OCI-LY7 (cell line): ENCODE results near the gene LTB. TPM values are rescaled to one million over a fixed set of nuclear protein-coding genes. Genes with fewer than 3 reads are reported as not detected.
"Not testable (repeated sequence)": the region's sequence is repeated elsewhere in the genome, so short reads cannot be mapped to it uniquely, and the experiment has no call there.

Source experiments
- BruUV-seq: library from RNA; stranded (reverse); fragments of 400-500 nt; replicated peaks from 2 replicates; lab custom pipeline; 2021; lab: Mats Ljungman, UMichigan
- CTCF ChIA-PET: fragments of 300-600 bp; sonication (Branson Sonifier 250); formaldehyde crosslinking; loops from one replicate; lab custom pipeline; 2022; ENCODE audit warnings: antibody characterized with exemption; ENCODE audit not compliant: unreplicated experiment; lab: Charles Lee
- POLR2A ChIA-PET: fragments of 300-600 bp; sonication (Branson Sonifier 250); formaldehyde crosslinking; loops from one replicate; lab custom pipeline; 2022; ENCODE audit warnings: antibody characterized with exemption; lab: Charles Lee
- DNase-seq: peaks from one replicate; pipeline ENCODE4 v3.0.0-alpha.2; 2015; ENCODE audit warnings: low spot score
- H2AFZ ChIP-seq: fragments of 200-600 bp; sonication (generic), shearing (Covaris generic); 2 replicates; pipeline ENCODE4 v1.6.1; 2014; ENCODE audit warnings: mild to moderate bottlenecking, antibody characterized with exemption, low read length, moderate library complexity
- H3K27ac ChIP-seq: fragments of 200-600 bp; sonication (generic); 2 replicates; pipeline ENCODE4 v1.5.1; 2014; ENCODE audit warnings: mixed run types, low read depth, mild to moderate bottlenecking, moderate library complexity, low read length, inconsistent platforms; ENCODE audit not compliant: poor library complexity, severe bottlenecking
- H3K36me3 ChIP-seq: fragments of 200-600 bp; sonication (generic); 2 replicates; pipeline ENCODE4 v1.6.1; 2014; ENCODE audit warnings: mild to moderate bottlenecking, antibody characterized with exemption, low read length, moderate library complexity, mixed read lengths; ENCODE audit not compliant: insufficient read depth
- H3K4me1 ChIP-seq: fragments of 200-600 bp; sonication (generic); 2 replicates; pipeline ENCODE4 v1.5.1; 2014; ENCODE audit warnings: mild to moderate bottlenecking, low read length; ENCODE audit not compliant: insufficient read depth, poor library complexity, severe bottlenecking
- H3K4me2 ChIP-seq: fragments of 200-600 bp; sonication (generic); 2 replicates; pipeline ENCODE4 v1.6.1; 2014; ENCODE audit warnings: mild to moderate bottlenecking, low read length
- H3K4me3 ChIP-seq: fragments of 200-600 bp; sonication (generic); 2 replicates; pipeline ENCODE4 v1.5.1; 2014; ENCODE audit warnings: mild to moderate bottlenecking, low read depth, low read length; ENCODE audit not compliant: poor library complexity, severe bottlenecking
- H3K79me2 ChIP-seq: fragments of 200-600 bp; sonication (generic); 2 replicates; pipeline ENCODE4 v1.6.1; 2016; ENCODE audit warnings: low read depth, mild to moderate bottlenecking, low read length, moderate library complexity, mixed read lengths; ENCODE audit not compliant: insufficient read depth
- H3K9me2 ChIP-seq: fragments of 200-600 bp; sonication (generic); 2 replicates; pipeline ENCODE4 v1.6.1; 2016; ENCODE audit warnings: mild to moderate bottlenecking, low read length, mixed read lengths; ENCODE audit not compliant: insufficient read depth
- H3K9me3 ChIP-seq: fragments of 200-600 bp; sonication (generic); 2 replicates; pipeline ENCODE4 v1.6.1; 2014; ENCODE audit warnings: mild to moderate bottlenecking, mixed run types, low read length, mixed read lengths
- H4K20me1 ChIP-seq: fragments of 200-600 bp; sonication (generic); 2 replicates; pipeline ENCODE4 v1.6.1; 2014; ENCODE audit warnings: mild to moderate bottlenecking, antibody characterized with exemption, low read length, moderate library complexity, mixed read lengths; ENCODE audit not compliant: insufficient read depth
- EZH2phosphoT487 ChIP-seq: fragments of 200-600 bp; sonication (generic); IDR thresholded peaks from 2 replicates; pipeline ENCODE4 v1.6.1; 2018; ENCODE audit warnings: low read depth, borderline replicate concordance, mild to moderate bottlenecking, mixed run types, antibody characterized with exemption, low read length, moderate library complexity, mixed read lengths
- intact Hi-C: fragments of 100-400 bp; cut with micrococcal nuclease; formaldehyde crosslinking; loops from one replicate; pipeline ENCODE4 v1.10.0; 2022; ENCODE audit not compliant: unreplicated experiment
- total RNA-seq, 2 experiments: library from RNA; depleted of rRNA in 1 of 2; stranded (reverse); fragments of >200 nt in 1 of 2; shearing (Covaris generic) in 1 of 2; gene quantifications; 2 replicates each; pipeline ENCODE4 v1.2.3, GENCODE V29; 2014 to 2022
- TF ChIP-seq, protein P1 (sequence below): fragments of 200-600 bp; sonication (generic); conservative IDR thresholded peaks from 2 replicates; pipeline ENCODE4 v1.5.1; 2014; ENCODE audit warnings: mild to moderate bottlenecking, antibody characterized with exemption, low read length, moderate library complexity, mixed read lengths

LTB gene
- total RNA-seq, 2 experiments from 2014 or later, result 36.5 to 36.9 TPM

DNA sequence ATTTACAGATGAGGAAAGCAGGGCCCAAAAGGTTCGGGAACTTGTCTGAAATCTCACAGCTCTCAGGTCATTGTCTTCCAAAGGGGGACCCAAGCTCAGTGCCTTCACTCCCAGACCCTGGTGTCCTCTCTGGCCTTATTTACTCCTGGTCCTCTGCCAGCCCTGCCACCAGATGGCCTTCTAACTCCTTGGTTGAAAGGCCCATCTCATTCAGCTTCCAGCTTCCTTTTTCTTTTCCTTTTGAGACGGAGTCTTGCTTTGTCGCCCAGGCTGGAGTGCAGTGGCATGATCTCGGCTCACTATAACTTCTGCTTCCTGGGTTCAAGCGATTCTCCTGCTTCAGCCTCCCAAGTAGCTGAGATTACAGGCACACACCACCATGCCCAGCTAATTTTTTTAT, 30.9 kb downstream of the LTB start:
- H3K27ac ChIP-seq, H3K4me3 ChIP-seq, H4K20me1 ChIP-seq, H2AFZ ChIP-seq, BruUV-seq, H3K9me3 ChIP-seq, H3K9me2 ChIP-seq: not testable (repeated sequence)
- H3K4me2 ChIP-seq, result 0 out of 2 replicates have a peak overlapping the region, but pooled peaks have one; percentile 24
- H3K36me3 ChIP-seq, result peaks cover 43% of the 10 kb centered on the region
- TF ChIP-seq, protein P1, sequence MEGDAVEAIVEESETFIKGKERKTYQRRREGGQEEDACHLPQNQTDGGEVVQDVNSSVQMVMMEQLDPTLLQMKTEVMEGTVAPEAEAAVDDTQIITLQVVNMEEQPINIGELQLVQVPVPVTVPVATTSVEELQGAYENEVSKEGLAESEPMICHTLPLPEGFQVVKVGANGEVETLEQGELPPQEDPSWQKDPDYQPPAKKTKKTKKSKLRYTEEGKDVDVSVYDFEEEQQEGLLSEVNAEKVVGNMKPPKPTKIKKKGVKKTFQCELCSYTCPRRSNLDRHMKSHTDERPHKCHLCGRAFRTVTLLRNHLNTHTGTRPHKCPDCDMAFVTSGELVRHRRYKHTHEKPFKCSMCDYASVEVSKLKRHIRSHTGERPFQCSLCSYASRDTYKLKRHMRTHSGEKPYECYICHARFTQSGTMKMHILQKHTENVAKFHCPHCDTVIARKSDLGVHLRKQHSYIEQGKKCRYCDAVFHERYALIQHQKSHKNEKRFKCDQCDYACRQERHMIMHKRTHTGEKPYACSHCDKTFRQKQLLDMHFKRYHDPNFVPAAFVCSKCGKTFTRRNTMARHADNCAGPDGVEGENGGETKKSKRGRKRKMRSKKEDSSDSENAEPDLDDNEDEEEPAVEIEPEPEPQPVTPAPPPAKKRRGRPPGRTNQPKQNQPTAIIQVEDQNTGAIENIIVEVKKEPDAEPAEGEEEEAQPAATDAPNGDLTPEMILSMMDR, result peak; percentile 81
- DNase-seq, result peak; percentile 67
- ChIA-PET CTCF (interaction anchor here (0.7 to 2.5 kb wide), 7 partner anchors 9 to 47 kb away, joined by 3 to 32 read pairs (median 4); partner anchors contain the start of gene NCR3), POLR2A (interaction anchor here (0.8 to 3.2 kb wide), 9 partner anchors 9 to 109 kb away, joined by 3 to 34 read pairs (median 4); partner anchors contain the start of genes BAG6 and C6orf47)
- H3K79me2 ChIP-seq, result peaks cover 16% of the 10 kb centered on the region
- intact Hi-C loops, result loop anchor here (1.0 kb wide), 1 partner anchor 47 kb away; no protein-coding TSS in a partner anchor
- peaks cover 46% of the 10 kb centered on the region for H3K4me1 ChIP-seq

DNA sequence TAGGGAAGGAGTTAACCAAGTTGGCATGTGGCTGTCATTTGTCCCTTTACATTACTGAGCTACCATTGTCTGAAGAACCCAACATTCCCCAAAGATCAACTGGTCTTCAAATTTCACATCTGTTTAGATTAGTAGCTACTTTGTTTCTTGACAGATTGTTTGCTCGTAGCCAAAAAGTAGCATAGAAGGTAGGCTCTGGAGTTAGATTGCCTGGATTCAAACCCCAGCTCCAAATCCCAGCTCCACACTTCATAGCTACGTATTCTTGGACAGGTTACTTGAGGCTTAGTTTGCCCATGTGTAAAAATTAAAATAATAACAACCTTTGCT, 33.7 kb downstream of the LTB start:
- peak overlapping the region; percentile 64 for H3K27ac ChIP-seq
- peak overlapping the region; percentile 67 for H3K4me3 ChIP-seq
- peaks cover 17% of the 10 kb centered on the region for H3K79me2 ChIP-seq
- peak overlapping the region; percentile 82 for H3K4me2 ChIP-seq
- H2AFZ ChIP-seq, result no peak overlapping the region
- H4K20me1 ChIP-seq, result no peaks in the 10 kb centered on the region
- H3K4me1 ChIP-seq, result peaks cover 53% of the 10 kb centered on the region
- no peaks in the 10 kb centered on the region; the same call in 1 of the 2 replicates for H3K9me3 ChIP-seq
- DNase-seq, result no peak
- intact Hi-C loops, result loop anchor here (10.0 kb wide), 1 partner anchor 246 kb away; the partner anchor contains the start of gene VARS1
- CTCF ChIA-PET, result interaction anchor here (0.8 to 3.3 kb wide), 6 partner anchors 32 to 50 kb away, joined by 3 to 23 read pairs (median 4); partner anchors contain the start of gene NCR3
- H3K9me2 ChIP-seq, result no peaks in the 10 kb centered on the region
- TF ChIP-seq, protein P1, result no peak
- TF ChIP-seq EZH2phosphoT487, result no peak
- peaks cover 34% of the 10 kb centered on the region for H3K36me3 ChIP-seq
- no TSS peak for BruUV-seq
- POLR2A ChIA-PET, result interaction anchor here (0.7 to 2.9 kb wide), 13 partner anchors 11 to 58 kb away, joined by 3 to 30 read pairs (median 5); partner anchors contain the start of genes LTB, NCR3 and TNF
